H1 (cell line): ENCODE data around the gene ZNF423. TPM values are rescaled to one million over a fixed set of nuclear protein-coding genes. Genes with fewer than 3 reads are reported as not detected.

ENCODE experiments used
- CTCF ChIA-PET: fragments of 300-600 bp; sonication (Branson Sonifier 250); formaldehyde crosslinking; loops from one replicate; lab custom pipeline; 2021; ENCODE audit not compliant: partially characterized antibody; lab: Charles Lee
- POLR2A ChIA-PET: fragments of 300-600 bp; sonication (Branson Sonifier 250); formaldehyde crosslinking; loops from one replicate; lab custom pipeline; 2021; ENCODE audit warnings: inconsistent platforms; ENCODE audit not compliant: partially characterized antibody; lab: Charles Lee
- DNase-seq, 2 experiments: peaks; one replicate each; pipeline versions ENCODE4 v3.0.0 to v3.0.0-alpha.2; 2010 to 2022; ENCODE audit warnings: low spot score in 2 of 2, low read depth in 1 of 2, mixed read lengths in 1 of 2
- FAIRE-seq: peaks from 2 replicates; lab custom pipeline; 2011; peaks lifted over from hg19 to GRCh38; lab: Jason Lieb, UNC
- H2AFZ ChIP-seq: 2 replicates; pipeline ENCODE4 v1.8.1; 2012; ENCODE audit warnings: low read length, inconsistent platforms
- H2AK5ac ChIP-seq: 2 replicates; pipeline ENCODE4 v1.6.1; 2013; ENCODE audit warnings: low read depth, low read length
- H2BK120ac ChIP-seq: replicated peaks from 2 replicates; pipeline ENCODE3; 2013; ENCODE audit warnings: low read depth, low read length, inconsistent platforms
- H2BK12ac ChIP-seq: 2 replicates; pipeline ENCODE4 v1.6.1; 2013; ENCODE audit warnings: low read depth, low read length
- H2BK15ac ChIP-seq: 2 replicates; pipeline ENCODE4 v1.6.1; 2013; ENCODE audit warnings: low read length
- H2BK20ac ChIP-seq: 2 replicates; pipeline ENCODE4 v1.6.1; 2013; ENCODE audit warnings: low read length
- H2BK5ac ChIP-seq: 2 replicates; pipeline ENCODE4 v1.6.1; 2013; ENCODE audit warnings: low read depth, low read length
- H3K14ac ChIP-seq: 2 replicates; pipeline ENCODE4 v1.6.1; 2013; ENCODE audit warnings: inconsistent platforms; ENCODE audit not compliant: insufficient read length
- H3K18ac ChIP-seq: 2 replicates; pipeline ENCODE4 v1.6.1; 2013; ENCODE audit warnings: low read length; ENCODE audit errors: extremely low read depth
- H3K23ac ChIP-seq: 2 replicates; pipeline ENCODE4 v1.6.1; 2013; ENCODE audit warnings: inconsistent platforms; ENCODE audit not compliant: insufficient read length
- H3K23me2 ChIP-seq: 2 replicates; pipeline ENCODE4 v1.6.1; 2013; ENCODE audit warnings: low read depth, low read length
- H3K27ac ChIP-seq: 2 replicates; pipeline ENCODE4 v1.6.1; 2011; ENCODE audit warnings: low read depth, low read length, inconsistent platforms
- H3K27me3 ChIP-seq, 4 experiments: replicated peaks in 1 of 4; 1 replicate in 1 of 4; 2 replicates in 3 of 4; pipeline versions ENCODE4 v1.6.1 to v1.8.1; 2011 to 2013; ENCODE audit warnings: low read length in 3 of 4, mild to moderate bottlenecking in 3 of 4, inconsistent platforms in 2 of 4, mixed read lengths in 2 of 4, moderate library complexity in 1 of 4; ENCODE audit not compliant: control insufficient read depth in 3 of 4, insufficient read depth in 3 of 4; ENCODE audit errors: extremely low read depth in 1 of 4
- H3K36me3 ChIP-seq, 4 experiments: 2 replicates each; pipeline versions ENCODE4 v1.6.1 to v1.8.1; 2011 to 2013; ENCODE audit warnings: mild to moderate bottlenecking in 4 of 4, low read length in 3 of 4, moderate library complexity in 2 of 4, control low read depth in 1 of 4, inconsistent platforms in 1 of 4; ENCODE audit not compliant: insufficient read depth in 4 of 4, control insufficient read depth in 2 of 4
- H3K4ac ChIP-seq: replicated peaks from 2 replicates; pipeline ENCODE3; 2013; ENCODE audit warnings: low read length, low read depth, mixed read lengths, inconsistent platforms; ENCODE audit not compliant: insufficient read length
- H3K4me1 ChIP-seq, 4 experiments: replicated peaks in 1 of 4; 1 replicate in 1 of 4; 2 replicates in 3 of 4; pipeline versions ENCODE4 v1.6.1 to v1.8.1; 2011 to 2013; ENCODE audit warnings: low read length in 3 of 4, inconsistent platforms in 2 of 4, mixed read lengths in 1 of 4; ENCODE audit not compliant: insufficient read depth in 4 of 4, control insufficient read depth in 3 of 4
- H3K4me2 ChIP-seq, 2 experiments: 2 replicates each; pipeline versions ENCODE4 v1.6.1 to v1.8.1; 2011 to 2013; ENCODE audit warnings: low read depth in 2 of 2, low read length in 2 of 2, control low read depth in 1 of 2, inconsistent platforms in 1 of 2, mild to moderate bottlenecking in 1 of 2; ENCODE audit not compliant: insufficient read depth in 1 of 2
- H3K4me3 ChIP-seq, 4 experiments: fragments of 200-600, 300-600 bp in 1 of 4; sonication (generic), shearing (Covaris generic), sonication (Bioruptor Twin) in 1 of 4; 2 replicates each; pipeline versions ENCODE4 v1.5.1 to v1.8.1; 2011 to 2016; ENCODE audit warnings: low read length in 4 of 4, low read depth in 3 of 4, control low read depth in 2 of 4, inconsistent platforms in 2 of 4, mild to moderate bottlenecking in 2 of 4, mixed read lengths in 1 of 4, moderate library complexity in 1 of 4; ENCODE audit not compliant: insufficient read depth in 2 of 4; ENCODE audit errors: extremely low read depth in 1 of 4
- H3K56ac ChIP-seq: replicated peaks from 2 replicates; pipeline ENCODE3; 2013; ENCODE audit warnings: low read depth, mild to moderate bottlenecking, mixed read lengths, low read length, inconsistent platforms; ENCODE audit not compliant: insufficient read length
- H3K79me1 ChIP-seq: 2 replicates; pipeline ENCODE4 v1.6.1; 2013; ENCODE audit warnings: low read depth, low read length, control low read depth
- H3K79me2 ChIP-seq, 2 experiments: 2 replicates each; pipeline versions ENCODE4 v1.6.1 to v1.8.1; 2012 to 2013; ENCODE audit warnings: low read length in 2 of 2, mild to moderate bottlenecking in 2 of 2, inconsistent platforms in 1 of 2; ENCODE audit not compliant: insufficient read depth in 2 of 2, control insufficient read depth in 1 of 2
- H3K9ac ChIP-seq, 4 experiments: replicated peaks in 1 of 4; 1 replicate in 1 of 4; 2 replicates in 3 of 4; pipeline versions ENCODE4 v1.6.1 to v1.8.1; 2011 to 2013; ENCODE audit warnings: low read depth in 3 of 4, low read length in 3 of 4, control low read depth in 2 of 4, mild to moderate bottlenecking in 2 of 4, moderate library complexity in 2 of 4, inconsistent platforms in 1 of 4; ENCODE audit errors: extremely low read depth in 1 of 4
- H3K9me3 ChIP-seq, 2 experiments: 2 replicates each; pipeline versions ENCODE4 v1.6.1 to v1.8.1; 2012 to 2013; ENCODE audit warnings: mild to moderate bottlenecking in 2 of 2, moderate library complexity in 2 of 2, control low read depth in 1 of 2, inconsistent platforms in 1 of 2, low read depth in 1 of 2, low read length in 1 of 2, mixed read lengths in 1 of 2; ENCODE audit not compliant: insufficient read depth in 2 of 2
- H4K20me1 ChIP-seq, 2 experiments: replicated peaks in 1 of 2; 2 replicates each; pipeline versions ENCODE3 to v1.8.1; 2011 to 2013; ENCODE audit warnings: inconsistent platforms in 2 of 2, low read length in 2 of 2, mild to moderate bottlenecking in 1 of 2; ENCODE audit not compliant: insufficient read depth in 2 of 2, control insufficient read depth in 1 of 2
- H4K5ac ChIP-seq: 2 replicates; pipeline ENCODE4 v1.6.1; 2013; ENCODE audit warnings: low read length, low read depth, mixed read lengths, inconsistent platforms; ENCODE audit not compliant: insufficient read length
- H4K8ac ChIP-seq: 2 replicates; pipeline ENCODE4 v1.8.0; 2013; ENCODE audit warnings: mild to moderate bottlenecking, moderate library complexity, low read length, inconsistent platforms; ENCODE audit not compliant: insufficient read depth; ENCODE audit errors: extremely low read depth
- H4K91ac ChIP-seq: replicated peaks from 2 replicates; pipeline ENCODE3; 2013; ENCODE audit warnings: low read length, mixed read lengths, inconsistent platforms; ENCODE audit not compliant: insufficient read length
- BRCA1 ChIP-seq: IDR thresholded peaks from 2 replicates; pipeline ENCODE4 v1.6.1; 2012; ENCODE audit warnings: low read depth, low read length, improper control_type of control experiment
- CBX5 ChIP-seq: fragments of 300-800, 300-1000 bp; sonication (generic); IDR thresholded peaks from 2 replicates; pipeline ENCODE4 v1.7.1; 2016; ENCODE audit warnings: antibody characterized with exemption, low read length, low read depth
- CBX8 ChIP-seq: fragments of 300-800, 300-1000 bp; sonication (generic); IDR thresholded peaks from 2 replicates; pipeline ENCODE4 v1.7.1; 2016; ENCODE audit warnings: low read depth, low read length, borderline replicate concordance
- EZH2 ChIP-seq: fragments of 200-600 bp; sonication (generic); IDR thresholded peaks from 2 replicates; pipeline ENCODE4 v1.7.1; 2012; ENCODE audit warnings: low read depth, mild to moderate bottlenecking, moderate library complexity, low read length, inconsistent platforms; ENCODE audit not compliant: severe bottlenecking
- KDM4A ChIP-seq: IDR thresholded peaks from one replicate; pipeline ENCODE4 v1.7.1; 2012; ENCODE audit warnings: low read depth, mild to moderate bottlenecking, moderate library complexity, low read length, inconsistent platforms; ENCODE audit not compliant: severe bottlenecking
- SP1 ChIP-seq: IDR thresholded peaks from 2 replicates; pipeline ENCODE4 v1.6.1; 2011; ENCODE audit warnings: low read depth, low read length
- ZNF274 ChIP-seq: IDR thresholded peaks from 2 replicates; pipeline ENCODE4 v1.7.0; 2012; ENCODE audit warnings: low read length, borderline replicate concordance; ENCODE audit errors: extremely low read depth
- WGBS, 2 experiments: shearing (Covaris generic) in 1 of 2; methylation state at CpG; one replicate each; pipeline versions ENCODE4 v1.1.6 to v1.1.7; 2013 to 2015; ENCODE audit warnings: low lambda C conversion rate in 2 of 2, mixed read lengths in 2 of 2, inconsistent platforms in 1 of 2, low coverage in 1 of 2, missing lambda C conversion rate in 1 of 2; ENCODE audit not compliant: insufficient replicate concordance in 2 of 2, insufficient coverage in 1 of 2, insufficient read length in 1 of 2; ENCODE audit errors: extremely low coverage in 1 of 2, missing lambda C conversion rate in 1 of 2; 5-methylcytosine and 5-hydroxymethylcytosine counted together
- polyA plus RNA-seq, 7 experiments: library from polyadenylated mRNA; depleted of rRNA in 3 of 7; stranded (reverse) in 5 of 7; unstranded in 2 of 7; fragments of >200 nt in 5 of 7; fragments of 200-250 nt in 2 of 7; gene quantifications; 1 replicate in 5 of 7; 2 replicates in 1 of 7; 4 replicates in 1 of 7; pipeline versions ENCODE4 v1.2.1 to v1.2.3, GENCODE V29; 2011 to 2013; ENCODE audit warnings: missing spikeins in 2 of 7, mixed read lengths in 2 of 7
- total RNA-seq: library from RNA; stranded (reverse); fragmentation: NEBNext Ultra II Directional; extraction: Animal tissue kit (Norgen Biotek cat#: 25700); gene quantifications from 2 replicates; pipeline ENCODE4 v1.2.1, GENCODE V29; 2021

The ZNF423 gene
- total and polyA plus RNA-seq, 2 of the 8 experiments (the other 6 are each of a cell fraction or from before 2014, with no cell fraction given) = 38.2 to 52.3 TPM

- Histone ChIP-seq H3K4me2 (no peak overlapping the region), H3K4me1 (peaks cover 0 to 3% (median 0%) of the 10 kb centered on the region in 4 experiments; a peak in 3 of 7 replicates), H3K14ac (no peak overlapping the region), H3K79me2 (no peaks in the 10 kb centered on the region; a peak in 1 of 4 replicates), H4K91ac (no peak overlapping the region), H2BK12ac (no peak overlapping the region), H3K56ac (no peak overlapping the region), H3K9me3 (no peaks in the 10 kb centered on the region), H3K18ac (no peak overlapping the region), H3K9ac (no peak overlapping the region), H2BK20ac (no peak overlapping the region), H3K79me1 (peaks cover 2% of the 10 kb centered on the region; the same call in 1 of the 2 replicates), H2BK120ac (no peak overlapping the region), H3K36me3 (no peaks in the 10 kb centered on the region), H2AK5ac (0 out of 2 replicates have a peak overlapping the region, but pooled peaks have one; percentile 13), H4K20me1 (no peaks in the 10 kb centered on the region), H3K4me3 (no peak overlapping the region), H3K23me2 (no peaks in the 10 kb centered on the region), H3K23ac (no peak overlapping the region), H2BK15ac (no peak overlapping the region), H4K5ac (no peak overlapping the region), H4K8ac (peak overlapping the region; percentile 20; the same call in 1 of the 2 replicates), H2BK5ac (no peak overlapping the region), H3K27me3 (no peaks in the 10 kb centered on the region), H3K4ac (no peak overlapping the region), H2AFZ (no peak overlapping the region), H3K27ac (no peak overlapping the region)
- FAIRE-seq (no peak), DNase-seq (no peak)
- POLR2A ChIA-PET = no interaction called here
- CTCF ChIA-PET = interaction anchor here (0.5 to 1.4 kb wide), 4 partner anchors 10 to 135 kb away, joined by 3 to 4 read pairs (median 3); no protein-coding TSS in a partner anchor
- WGBS, 2 experiments = 93% methylated on average over 10 of the region's 10 CpGs; no CpG with 5 or more reads in 1 of the 2 experiments
- TF ChIP-seq BRCA1 (no peak), EZH2 (no peak), ZNF274 (no peak), KDM4A (no peak), SP1 (no peak), CBX8 (no peak), CBX5 (no peak)
Measured at GRCh38 chr16:49659356-49659755, 196.6 kb downstream of the ZNF423 start.
